Hepatocyte (in vitro differentiated cells): ENCODE results near the gene SENP7. TPM values are rescaled to one million over a fixed set of nuclear protein-coding genes. Genes with fewer than 3 reads are reported as not detected.

Experiments
- DNase-seq: peaks from one replicate; pipeline ENCODE4 v3.0.0-alpha.2; 2016; ENCODE audit warnings: low spot score
- H2AFZ ChIP-seq: fragments of 200-600 bp; sonication (generic); 2 replicates; pipeline ENCODE4 v1.6.0; 2016; ENCODE audit warnings: antibody characterized with exemption, mild to moderate bottlenecking
- H3K27ac ChIP-seq: fragments of 200-600 bp; sonication (generic); 2 replicates; pipeline ENCODE4 v1.5.1; 2016; ENCODE audit warnings: mild to moderate bottlenecking
- H3K27me3 ChIP-seq: fragments of 200-600 bp; sonication (generic); 2 replicates; pipeline ENCODE4 v1.6.1; 2016
- H3K36me3 ChIP-seq: fragments of 200-600 bp; sonication (generic); replicated peaks from 2 replicates; pipeline ENCODE4 v1.5.1; 2016; ENCODE audit warnings: low read depth; ENCODE audit not compliant: insufficient read depth
- H3K4me1 ChIP-seq: fragments of 200-600 bp; sonication (generic); 2 replicates; pipeline ENCODE4 v1.5.1; 2016; ENCODE audit warnings: mild to moderate bottlenecking, moderate library complexity; ENCODE audit not compliant: insufficient read depth
- H3K4me2 ChIP-seq: fragments of 200-600 bp; sonication (generic); 2 replicates; pipeline ENCODE4 v1.6.0; 2016
- H3K4me3 ChIP-seq: fragments of 200-600 bp; sonication (generic); 2 replicates; pipeline ENCODE4 v1.5.1; 2016; ENCODE audit warnings: mild to moderate bottlenecking
- H3K79me2 ChIP-seq: fragments of 200-600 bp; sonication (generic); 2 replicates; pipeline ENCODE4 v1.6.0; 2017; ENCODE audit warnings: mild to moderate bottlenecking
- H3K9me2 ChIP-seq: fragments of 200-600 bp; sonication (generic); replicated peaks from 2 replicates; pipeline ENCODE4 v1.6.0; 2017; ENCODE audit warnings: mild to moderate bottlenecking; ENCODE audit not compliant: insufficient read depth
- H3K9me3 ChIP-seq: fragments of 200-600 bp; sonication (generic); 2 replicates; pipeline ENCODE4 v1.5.1; 2016; ENCODE audit warnings: low read depth, mild to moderate bottlenecking
- H4K20me1 ChIP-seq: fragments of 200-600 bp; sonication (generic); 2 replicates; pipeline ENCODE4 v1.6.0; 2016; ENCODE audit warnings: mild to moderate bottlenecking; ENCODE audit not compliant: insufficient read depth, poor library complexity, severe bottlenecking
- CTCF ChIP-seq: fragments of 200-600 bp; sonication (generic); IDR thresholded peaks from 2 replicates; pipeline ENCODE4 v1.5.1; 2016; ENCODE audit warnings: antibody characterized with exemption, mild to moderate bottlenecking; ENCODE audit not compliant: poor library complexity
- EZH2 ChIP-seq: fragments of 200-600 bp; sonication (generic); IDR thresholded peaks from 2 replicates; pipeline ENCODE4 v1.6.1; 2016; ENCODE audit warnings: antibody characterized with exemption, mild to moderate bottlenecking, borderline replicate concordance
- EZH2phosphoT487 ChIP-seq: fragments of 200-600 bp; sonication (generic); IDR thresholded peaks from one replicate; pipeline ENCODE4 v1.6.1; 2018; ENCODE audit warnings: antibody characterized with exemption, mild to moderate bottlenecking, low read depth, moderate library complexity; ENCODE audit not compliant: unreplicated experiment, severe bottlenecking
- WGBS: methylation state at CpG from one replicate; pipeline ENCODE4 v1.1.6; 2016; ENCODE audit warnings: low lambda C conversion rate; ENCODE audit errors: missing lambda C conversion rate; 5-methylcytosine and 5-hydroxymethylcytosine counted together
- polyA plus RNA-seq: library from polyadenylated mRNA; unstranded; fragments of >200 nt; fragmentation: Nextera tagmentation; extraction: Ambion mirVana; gene quantifications from 2 replicates; pipeline ENCODE4 v1.2.1, GENCODE V29; 2016
- total RNA-seq: library from RNA; depleted of rRNA; stranded (reverse); fragments of >200 nt; gene quantifications from 2 replicates; pipeline ENCODE4 v1.2.3, GENCODE V29; 2014

The SENP7 gene
- total and polyA plus RNA-seq, 2 experiments from 2014 or later: 7.7 to 40.9 TPM

GRCh38 chr3:101501783-101502182 is 11.2 kb downstream of the SENP7 start:
- H3K4me3 ChIP-seq: no peak overlapping the region
- no peak overlapping the region for H2AFZ ChIP-seq
- H3K27me3 ChIP-seq: no peaks in the 10 kb centered on the region
- no peak overlapping the region for H3K4me2 ChIP-seq
- H4K20me1 ChIP-seq: no peaks in the 10 kb centered on the region
- 89% methylated on average over 3 of the region's 3 CpGs for WGBS
- H3K9me2 ChIP-seq: no peaks in the 10 kb centered on the region
- H3K79me2 ChIP-seq: peaks cover 75% of the 10 kb centered on the region
- no peaks in the 10 kb centered on the region for H3K4me1 ChIP-seq
- DNase-seq: no peak
- no peak overlapping the region for H3K27ac ChIP-seq
- H3K9me3 ChIP-seq: no peaks in the 10 kb centered on the region
- H3K36me3 ChIP-seq: no peaks in the 10 kb centered on the region
- no peak for TF ChIP-seq CTCF
- TF ChIP-seq EZH2phosphoT487: no peak
- TF ChIP-seq EZH2: no peak

- TF ChIP-seq CTCF (no peak), EZH2phosphoT487 (no peak), EZH2 (no peak)
- no peak overlapping the region for H2AFZ ChIP-seq
- 94% methylated on average over 1 of the region's 1 CpG for WGBS
- no peak overlapping the region for H3K4me2 ChIP-seq
- DNase-seq: no peak
- H3K27me3 ChIP-seq: no peaks in the 10 kb centered on the region
- H4K20me1 ChIP-seq: no peaks in the 10 kb centered on the region
- no peak overlapping the region for H3K4me3 ChIP-seq
- H3K9me3 ChIP-seq: no peaks in the 10 kb centered on the region
- H3K79me2 ChIP-seq: peaks cover 72% of the 10 kb centered on the region
- no peaks in the 10 kb centered on the region for H3K9me2 ChIP-seq
- no peaks in the 10 kb centered on the region for H3K36me3 ChIP-seq
- H3K4me1 ChIP-seq: no peaks in the 10 kb centered on the region
- H3K27ac ChIP-seq: no peak overlapping the region
These were observed 12.8 kb downstream of the SENP7 start for GRCh38 chr3:101500208-101500607.

- Histone ChIP-seq H2AFZ (no peak overlapping the region), H3K4me3 (no peak overlapping the region), H3K9me3 (no peaks in the 10 kb centered on the region), H3K9me2 (no peaks in the 10 kb centered on the region), H4K20me1 (no peaks in the 10 kb centered on the region), H3K27ac (no peak overlapping the region), H3K36me3 (no peaks in the 10 kb centered on the region), H3K79me2 (peaks cover 66% of the 10 kb centered on the region), H3K4me1 (no peaks in the 10 kb centered on the region), H3K27me3 (no peaks in the 10 kb centered on the region), H3K4me2 (no peak overlapping the region)
- DNase-seq: no peak
- WGBS: 96% methylated on average over 2 of the region's 2 CpGs
- TF ChIP-seq CTCF (no peak), EZH2phosphoT487 (no peak), EZH2 (no peak)
These were observed 15.2 kb downstream of the SENP7 start for GRCh38 chr3:101497803-101498202.

- Histone ChIP-seq H2AFZ (no peak overlapping the region), H4K20me1 (no peaks in the 10 kb centered on the region), H3K79me2 (peaks cover 63% of the 10 kb centered on the region), H3K9me2 (no peaks in the 10 kb centered on the region), H3K27me3 (no peaks in the 10 kb centered on the region), H3K9me3 (no peaks in the 10 kb centered on the region), H3K4me2 (no peak overlapping the region), H3K27ac (no peak overlapping the region), H3K36me3 (no peaks in the 10 kb centered on the region), H3K4me1 (no peaks in the 10 kb centered on the region), H3K4me3 (no peak overlapping the region)
- 83% methylated on average over 4 of the region's 4 CpGs for WGBS
- TF ChIP-seq EZH2 (no peak), EZH2phosphoT487 (no peak), CTCF (no peak)
- DNase-seq: no peak
These were observed 17.5 kb downstream of the SENP7 start for GRCh38 chr3:101495552-101495951.
